Measurements from ENCODE around the gene TSC22D4.
"Not testable (repeated sequence)": the region's sequence is repeated elsewhere in the genome, so short reads cannot be mapped to it uniquely, and the experiment has no call there.

TSC22D4 gene

GRCh38 chr7:100472121-100472851 lies 6.7 kb downstream of the TSC22D4 start:
- no peak for DNase-seq

- no peak for DNase-seq
Observed at GRCh38 chr7:100471021-100471420, 8.0 kb downstream of the TSC22D4 start.

GRCh38 chr7:100469227-100470044 lies 9.6 kb downstream of the TSC22D4 start:
- DNase-seq: peak; percentile 88

- DNase-seq: no peak
Observed at GRCh38 chr7:100467638-100468373, 11.2 kb downstream of the TSC22D4 start.

- DNase-seq: no peak
Observed at GRCh38 chr7:100466653-100467605, 12.1 kb downstream of the TSC22D4 start.

- no peak for DNase-seq
Observed at GRCh38 chr7:100465702-100466311, 13.2 kb downstream of the TSC22D4 start.

- DNase-seq: no peak
Observed at GRCh38 chr7:100465299-100465698, 13.7 kb downstream of the TSC22D4 start.

GRCh38 chr7:100464791-100465190 lies 14.2 kb downstream of the TSC22D4 start:
- DNase-seq: no peak

- DNase-seq: no peak
Observed at GRCh38 chr7:100464210-100464660, 14.8 kb downstream of the TSC22D4 start, which contains the start of gene SPACDR. Gene SPACDR, minus strand, starts transcription at chr7:100464260. Its CDS starts 235 bp downstream, at chr7:100464025.

GRCh38 chr7:100457033-100457432 lies 22.0 kb downstream of the TSC22D4 start:
- no peak for DNase-seq

- no peak for DNase-seq
Observed at GRCh38 chr7:100456562-100456961, 22.5 kb downstream of the TSC22D4 start.

GRCh38 chr7:100455206-100455605 lies 23.8 kb downstream of the TSC22D4 start:
- DNase-seq: no peak

- DNase-seq: not testable (repeated sequence)
Observed at GRCh38 chr7:100453854-100454253, 25.2 kb downstream of the TSC22D4 start.

GRCh38 chr7:100452513-100452912 lies 26.5 kb downstream of the TSC22D4 start:
- DNase-seq: no peak

GRCh38 chr7:100449190-100449795 lies 29.7 kb downstream of the TSC22D4 start:
- DNase-seq: no peak

GRCh38 chr7:100447363-100447762 lies 31.7 kb downstream of the TSC22D4 start:
- DNase-seq: not testable (repeated sequence)

GRCh38 chr7:100446040-100446439 lies 33.0 kb downstream of the TSC22D4 start:
- DNase-seq: no peak

- DNase-seq: no peak
Observed at GRCh38 chr7:100444311-100445278, 34.4 kb downstream of the TSC22D4 start.

- no peak for DNase-seq
Observed at GRCh38 chr7:100443096-100443840, 35.7 kb downstream of the TSC22D4 start.

Data from stimulated activated CD4-positive, alpha-beta T cell treated with anti-CD3 and anti-CD28 coated beads, Interleukin-4, amount 100 ng/mL, for 24 hours (primary cell).